ENCODE data around the gene CCDC187. TPM values are rescaled to one million over a fixed set of nuclear protein-coding genes. Genes with fewer than 3 reads are reported as not detected.
"Not testable (repeated sequence)": the region's sequence is repeated elsewhere in the genome, so short reads cannot be mapped to it uniquely, and the experiment has no call there.

Gene CCDC187
- total RNA-seq (2014; rRNA removed; shearing (Covaris generic)), result not detected in 2 replicates
- polyA plus RNA-seq (2015; cell fraction: cytosol; rRNA removed), result not detected in 2 replicates
- not detected in 2 replicates for polyA plus RNA-seq (2015; cell fraction: nucleus; rRNA removed)

GRCh38 chr9:136303825-136304416 is at the start of gene CCDC187:
TSS of gene CCDC187 (minus strand) at chr9:136304094. CDS start at chr9:136303830, 264 bp downstream.
- DNase-seq (ENCODE audit: low read depth, low spot score), result no peak
- in situ Hi-C loops (cut with HindIII; ENCODE audit: low pct_unique_long_range_greater_than_20kb, low sequenced_read_pairs), result no loop called here

- DNase-seq (ENCODE audit: low read depth, low spot score), result no peak
- in situ Hi-C loops (cut with HindIII; ENCODE audit: low pct_unique_long_range_greater_than_20kb, low sequenced_read_pairs), result no loop called here
Observed at GRCh38 chr9:136353088-136353487, 49.2 kb upstream of the CCDC187 start.

- in situ Hi-C loops (cut with HindIII; ENCODE audit: low pct_unique_long_range_greater_than_20kb, low sequenced_read_pairs), result no loop called here
Observed at GRCh38 chr9:136352682-136353081, 48.8 kb upstream of the CCDC187 start.

GRCh38 chr9:136351868-136352267 is 48.0 kb upstream of the CCDC187 start:
- DNase-seq (ENCODE audit: low read depth, low spot score); in situ Hi-C loops (cut with HindIII; ENCODE audit: low pct_unique_long_range_greater_than_20kb, low sequenced_read_pairs): not testable (repeated sequence)

More at GRCh38 chr9:136352682-136353081, 48.8 kb upstream of the CCDC187 start:
- no peak for DNase-seq (ENCODE audit: low read depth, low spot score)

GRCh38 chr9:136351252-136351800 is 47.4 kb upstream of the CCDC187 start:
- in situ Hi-C loops (cut with HindIII; ENCODE audit: low pct_unique_long_range_greater_than_20kb, low sequenced_read_pairs), result no loop called here
- no peak for DNase-seq (ENCODE audit: low read depth, low spot score)

GRCh38 chr9:136349546-136349945 is 45.7 kb upstream of the CCDC187 start:
- in situ Hi-C loops (cut with HindIII; ENCODE audit: low pct_unique_long_range_greater_than_20kb, low sequenced_read_pairs), result no loop called here
- DNase-seq (ENCODE audit: low read depth, low spot score), result no peak

- no peak for DNase-seq (ENCODE audit: low read depth, low spot score)
- in situ Hi-C loops (cut with HindIII; ENCODE audit: low pct_unique_long_range_greater_than_20kb, low sequenced_read_pairs), result no loop called here
Observed at GRCh38 chr9:136348691-136349090, 44.8 kb upstream of the CCDC187 start.

GRCh38 chr9:136347472-136348256 is 43.8 kb upstream of the CCDC187 start:
- no peak for DNase-seq (ENCODE audit: low read depth, low spot score)
- in situ Hi-C loops (cut with HindIII; ENCODE audit: low pct_unique_long_range_greater_than_20kb, low sequenced_read_pairs), result no loop called here

- in situ Hi-C loops (cut with HindIII; ENCODE audit: low pct_unique_long_range_greater_than_20kb, low sequenced_read_pairs), result no loop called here
Observed at GRCh38 chr9:136346927-136347465, 43.1 kb upstream of the CCDC187 start.

GRCh38 chr9:136346157-136346481 is 42.2 kb upstream of the CCDC187 start:
- in situ Hi-C loops (cut with HindIII; ENCODE audit: low pct_unique_long_range_greater_than_20kb, low sequenced_read_pairs), result no loop called here
- no peak for DNase-seq (ENCODE audit: low read depth, low spot score)

More at GRCh38 chr9:136346927-136347465, 43.1 kb upstream of the CCDC187 start:
- DNase-seq (ENCODE audit: low read depth, low spot score), result no peak

- in situ Hi-C loops (cut with HindIII; ENCODE audit: low pct_unique_long_range_greater_than_20kb, low sequenced_read_pairs), result no loop called here
- DNase-seq (ENCODE audit: low read depth, low spot score), result peak; percentile 91
Observed at GRCh38 chr9:136345281-136346156, 41.6 kb upstream of the CCDC187 start.

- in situ Hi-C loops (cut with HindIII; ENCODE audit: low pct_unique_long_range_greater_than_20kb, low sequenced_read_pairs), result no loop called here
- no peak for DNase-seq (ENCODE audit: low read depth, low spot score)
Observed at GRCh38 chr9:136344544-136345280, 40.8 kb upstream of the CCDC187 start.

GRCh38 chr9:136343884-136344269 is 40.0 kb upstream of the CCDC187 start:
- in situ Hi-C loops (cut with HindIII; ENCODE audit: low pct_unique_long_range_greater_than_20kb, low sequenced_read_pairs), result no loop called here
- DNase-seq (ENCODE audit: low read depth, low spot score), result no peak

- in situ Hi-C loops (cut with HindIII; ENCODE audit: low pct_unique_long_range_greater_than_20kb, low sequenced_read_pairs), result no loop called here
Observed at GRCh38 chr9:136343121-136343883, 39.4 kb upstream of the CCDC187 start.

GRCh38 chr9:136342181-136343120 is 38.6 kb upstream of the CCDC187 start:
- in situ Hi-C loops (cut with HindIII; ENCODE audit: low pct_unique_long_range_greater_than_20kb, low sequenced_read_pairs), result no loop called here
- DNase-seq (ENCODE audit: low read depth, low spot score), result peak; percentile 77

More at GRCh38 chr9:136343121-136343883, 39.4 kb upstream of the CCDC187 start:
- DNase-seq (ENCODE audit: low read depth, low spot score), result no peak
